Measurements from ENCODE around the gene RNF121.
A peak's percentile ranks its signal among the peaks of the same experiment; 100 is the strongest.

RNF121 gene

DNA sequence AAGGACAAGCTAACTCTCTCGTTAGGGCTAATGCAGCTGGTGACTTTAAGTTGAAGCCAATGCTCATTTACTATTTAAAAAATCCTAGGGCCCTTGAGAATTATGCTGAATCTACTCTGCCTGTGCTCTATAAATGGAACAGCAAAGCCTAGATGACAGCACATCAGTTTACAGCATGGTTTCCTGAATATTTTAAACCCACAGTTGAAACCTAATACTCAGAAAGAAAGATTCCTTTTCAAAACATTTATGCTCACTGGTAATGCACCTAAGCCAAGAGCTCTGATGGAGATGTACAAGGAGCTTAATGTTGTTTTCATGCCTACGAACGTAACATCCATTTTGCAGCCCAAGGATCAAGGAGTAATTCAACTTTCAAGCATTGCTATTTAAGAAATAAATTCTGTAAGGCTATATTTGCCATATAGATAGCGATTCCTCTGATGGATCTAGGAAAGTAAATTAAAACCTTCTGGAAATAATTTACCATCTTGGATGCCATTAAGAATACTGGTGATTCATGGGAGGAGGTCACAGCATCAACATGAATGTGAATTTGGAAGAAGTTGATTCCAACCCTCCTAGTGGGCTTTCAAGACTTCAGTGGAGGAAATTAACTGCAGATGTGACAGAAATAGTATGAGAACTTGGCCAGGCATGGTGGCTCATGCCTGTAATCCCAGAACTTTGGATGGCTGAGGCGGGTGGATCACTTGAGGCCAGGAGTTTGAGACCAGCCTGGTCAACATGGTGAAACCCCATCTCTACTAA, 14.9 kb upstream of the RNF121 start:
- TF ChIP-seq, protein P1, sequence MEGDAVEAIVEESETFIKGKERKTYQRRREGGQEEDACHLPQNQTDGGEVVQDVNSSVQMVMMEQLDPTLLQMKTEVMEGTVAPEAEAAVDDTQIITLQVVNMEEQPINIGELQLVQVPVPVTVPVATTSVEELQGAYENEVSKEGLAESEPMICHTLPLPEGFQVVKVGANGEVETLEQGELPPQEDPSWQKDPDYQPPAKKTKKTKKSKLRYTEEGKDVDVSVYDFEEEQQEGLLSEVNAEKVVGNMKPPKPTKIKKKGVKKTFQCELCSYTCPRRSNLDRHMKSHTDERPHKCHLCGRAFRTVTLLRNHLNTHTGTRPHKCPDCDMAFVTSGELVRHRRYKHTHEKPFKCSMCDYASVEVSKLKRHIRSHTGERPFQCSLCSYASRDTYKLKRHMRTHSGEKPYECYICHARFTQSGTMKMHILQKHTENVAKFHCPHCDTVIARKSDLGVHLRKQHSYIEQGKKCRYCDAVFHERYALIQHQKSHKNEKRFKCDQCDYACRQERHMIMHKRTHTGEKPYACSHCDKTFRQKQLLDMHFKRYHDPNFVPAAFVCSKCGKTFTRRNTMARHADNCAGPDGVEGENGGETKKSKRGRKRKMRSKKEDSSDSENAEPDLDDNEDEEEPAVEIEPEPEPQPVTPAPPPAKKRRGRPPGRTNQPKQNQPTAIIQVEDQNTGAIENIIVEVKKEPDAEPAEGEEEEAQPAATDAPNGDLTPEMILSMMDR (IDR thresholded peaks at IDR 0.05; ENCODE audit: low read depth, low read length, missing control alignments) = no peak
- peak; percentile 95 for DNase-seq (ENCODE audit: extremely low read depth, low read depth)
- no peak overlapping the region for H3K4me3 ChIP-seq (replicated peaks; ENCODE audit: low read depth, low read length)

DNA sequence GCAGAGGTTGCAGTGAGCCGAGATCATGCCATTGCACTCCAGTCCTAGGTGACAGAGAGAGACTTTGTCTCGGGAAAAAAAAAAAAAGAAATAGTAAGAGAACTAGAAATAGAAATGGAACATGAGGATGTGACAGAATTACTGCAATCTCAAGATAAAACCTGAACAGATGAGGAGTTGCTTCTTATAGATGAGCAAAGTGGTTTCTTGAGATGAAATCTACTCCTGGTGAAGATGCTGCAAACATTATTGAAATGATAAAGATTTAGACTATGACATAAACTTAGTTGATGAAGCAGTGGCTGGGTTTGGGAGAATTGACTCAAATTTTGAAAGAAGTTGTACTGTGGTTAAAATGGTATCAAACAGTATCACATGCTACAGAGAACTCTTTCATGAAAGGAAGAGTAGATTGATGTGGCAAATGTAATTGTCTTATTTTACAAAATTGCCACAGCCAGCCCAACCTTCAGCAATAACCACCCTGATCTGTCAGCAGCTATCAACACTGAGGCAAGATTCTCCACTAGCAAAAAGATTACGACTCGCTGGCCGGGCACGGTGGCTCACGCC, 14.1 kb upstream of the RNF121 start:
- no peak for DNase-seq (ENCODE audit: extremely low read depth, low read depth)
- H3K4me3 ChIP-seq (replicated peaks; ENCODE audit: low read depth, low read length) = no peak overlapping the region
- TF ChIP-seq, protein P1 (IDR thresholded peaks at IDR 0.05; ENCODE audit: low read depth, low read length, missing control alignments) = no peak

DNA sequence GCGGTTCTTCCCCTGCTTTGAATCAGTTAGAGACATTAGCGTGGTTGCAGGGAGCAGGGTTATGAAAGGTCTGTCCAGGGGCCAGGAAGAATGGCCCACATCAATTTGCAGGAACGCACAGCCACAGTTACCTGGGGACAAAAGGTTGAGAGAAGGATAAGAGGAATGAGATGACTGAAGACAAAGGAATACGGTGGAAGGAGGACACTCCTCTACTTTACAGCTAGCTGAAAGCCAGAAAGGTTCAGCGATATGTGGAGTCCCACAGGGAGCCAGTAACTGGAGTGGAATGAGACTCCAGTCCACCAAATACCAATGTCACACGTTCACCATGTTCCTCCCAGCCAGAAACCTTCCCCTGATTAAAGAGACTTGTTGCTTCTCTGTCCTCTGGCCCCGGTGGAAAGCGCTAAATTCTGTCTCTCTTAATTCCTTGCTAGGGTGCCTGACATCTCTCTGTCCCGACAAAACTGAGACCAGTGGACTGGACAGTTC, 11.2 kb upstream of the RNF121 start:
- DNase-seq (ENCODE audit: extremely low read depth, low read depth) = no peak
- H3K4me3 ChIP-seq (replicated peaks; ENCODE audit: low read depth, low read length) = no peak overlapping the region
- TF ChIP-seq, protein P1 (IDR thresholded peaks at IDR 0.05; ENCODE audit: low read depth, low read length, missing control alignments) = no peak

DNA sequence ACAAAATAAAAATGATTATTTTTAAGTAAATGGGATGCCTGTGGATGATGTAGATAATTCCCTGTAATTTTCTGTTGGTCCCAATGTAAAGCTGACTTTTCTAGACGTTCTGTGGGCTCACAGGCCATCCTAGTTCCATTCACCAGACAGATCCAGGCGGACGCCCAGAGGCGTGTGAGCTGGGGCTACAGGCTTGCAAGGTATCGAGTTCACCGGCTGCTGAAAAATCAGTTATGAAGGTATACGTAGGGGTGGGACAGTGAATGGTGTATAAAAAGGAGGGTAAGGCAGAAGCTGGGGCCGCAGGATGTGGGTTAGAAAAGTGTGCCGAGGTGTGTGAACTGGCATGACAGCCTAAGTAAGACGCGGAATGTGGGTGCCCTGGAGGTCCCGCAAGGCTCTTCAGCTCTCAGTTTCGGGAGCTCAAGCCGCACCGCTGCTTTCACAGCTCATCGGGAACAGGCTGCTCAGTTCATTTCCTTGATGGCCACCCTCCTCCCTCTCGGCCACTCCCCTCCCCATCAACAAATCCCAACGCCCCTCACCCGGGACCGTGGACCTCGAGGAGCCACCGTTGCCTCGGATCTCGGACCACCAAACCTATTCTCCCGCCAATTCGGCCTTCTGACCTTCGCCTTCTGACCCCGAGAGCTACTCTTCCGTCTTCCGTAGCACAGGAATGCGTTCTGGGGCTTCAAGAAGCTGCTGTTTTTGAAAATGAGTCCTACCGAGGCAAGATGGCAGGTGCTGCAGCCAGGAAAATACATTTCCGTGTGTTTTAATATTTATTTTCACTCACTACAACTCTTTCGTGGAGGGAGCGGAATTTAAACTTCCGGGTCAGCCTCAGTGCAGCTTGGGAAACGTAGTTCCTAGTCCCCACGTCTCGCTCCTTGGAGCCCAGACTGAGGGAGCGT, 768 bp upstream of the RNF121 start, which contains the start of gene XNDC1N:
TSS of gene XNDC1N (minus strand) at position 775 of the 917 bp plus-strand sequence. CDS start 5,241 bp downstream, outside the sequence.
- H3K4me3 ChIP-seq (replicated peaks; ENCODE audit: low read depth, low read length) = peak within 1 kb of the TSS; percentile 80
- DNase-seq (ENCODE audit: extremely low read depth, low read depth) = peak; percentile 62
- TF ChIP-seq, protein P1 (IDR thresholded peaks at IDR 0.05; ENCODE audit: low read depth, low read length, missing control alignments) = no peak

DNA sequence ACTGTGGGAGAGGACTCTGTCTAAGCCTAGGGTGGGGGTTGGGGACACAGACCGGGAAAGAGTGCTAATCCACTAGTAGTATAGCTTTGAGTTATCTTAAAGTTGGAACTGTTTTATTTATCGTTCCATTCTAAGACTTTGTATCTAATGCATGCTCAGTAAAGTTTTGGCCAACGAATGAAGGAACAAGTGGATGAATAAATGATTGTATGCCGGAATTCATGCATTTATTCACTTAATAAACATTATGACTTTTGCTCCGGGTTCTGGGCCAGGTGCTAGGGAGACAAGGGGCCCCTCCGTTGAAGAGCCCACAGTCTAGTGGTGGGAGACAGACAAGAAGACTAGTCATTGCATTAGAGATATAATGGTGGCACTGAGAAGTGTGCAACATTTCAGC, 645 bp downstream of the RNF121 start:
- peak overlapping the region; percentile 80 for H3K4me3 ChIP-seq (replicated peaks; ENCODE audit: low read depth, low read length)
- TF ChIP-seq, protein P1 (IDR thresholded peaks at IDR 0.05; ENCODE audit: low read depth, low read length, missing control alignments) = no peak
- DNase-seq (ENCODE audit: extremely low read depth, low read depth) = no peak

DNA sequence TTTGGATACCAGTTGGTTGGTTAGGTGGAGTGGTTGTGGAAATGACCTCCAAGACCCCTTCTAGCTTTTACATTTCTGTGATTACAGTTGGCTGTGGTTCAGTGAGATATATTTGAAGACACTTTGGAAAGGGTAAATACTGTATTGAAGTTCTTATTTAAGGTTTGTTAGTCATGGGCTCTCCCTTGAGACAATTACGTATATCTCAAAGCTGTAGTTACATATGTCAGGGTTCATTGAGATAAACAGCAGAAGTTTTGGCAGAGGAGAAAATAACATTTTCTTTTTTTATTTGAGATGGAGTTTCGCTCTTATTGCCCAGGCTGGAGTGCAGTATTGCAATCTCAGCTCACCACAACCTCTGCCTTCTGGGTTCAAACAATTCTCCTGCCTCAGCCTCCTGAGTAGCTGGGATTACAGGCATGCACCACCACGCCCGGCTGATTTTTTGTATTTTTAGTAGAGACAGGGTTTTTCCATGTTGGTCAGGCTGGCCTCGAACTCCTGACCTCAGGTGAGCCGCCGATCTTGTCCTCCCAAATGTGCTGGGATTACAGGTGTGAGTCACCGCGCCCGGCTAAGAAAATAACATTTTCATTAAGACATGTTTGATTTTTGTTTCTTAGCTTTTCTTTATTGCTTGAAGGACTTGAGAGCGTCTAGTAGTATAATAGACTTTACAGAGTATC, 1.9 kb downstream of the RNF121 start:
- H3K4me3 ChIP-seq (replicated peaks; ENCODE audit: low read depth, low read length) = peak overlapping the region; percentile 80
- TF ChIP-seq, protein P1 (IDR thresholded peaks at IDR 0.05; ENCODE audit: low read depth, low read length, missing control alignments) = no peak
- DNase-seq (ENCODE audit: extremely low read depth, low read depth) = no peak
